HEK293 (cell line): Measurements from ENCODE around the gene TSC22D1.

Source experiments
- CTCF ChIA-PET: fragments of 350-600 bp; formaldehyde crosslinking; extraction: SDS; loops from one replicate; lab custom pipeline; 2021; ENCODE audit warnings: antibody characterized with exemption; lab: Yijun Ruan, JAX
- POLR2A ChIA-PET: fragments of 300-600 bp; formaldehyde crosslinking; extraction: SDS; loops from one replicate; lab custom pipeline; 2020; ENCODE audit warnings: antibody characterized with exemption, inconsistent platforms; lab: Yijun Ruan, JAX
- H3K27ac ChIP-seq: fragments of 200-500 bp; sonication (Bioruptor generic); 2 replicates; pipeline ENCODE4 v1.5.1; 2014; ENCODE audit warnings: low read depth, low read length, control low read depth, inconsistent platforms; ENCODE audit errors: extremely low read depth
- H3K36me3 ChIP-seq, 2 experiments: fragments of 200-500 bp in 1 of 2; sonication (Bioruptor generic) in 1 of 2; 1 replicate in 1 of 2; 2 replicates in 1 of 2; pipeline ENCODE4 v1.5.1; 2014 to 2017; ENCODE audit warnings: inconsistent platforms in 2 of 2, low read length in 2 of 2; ENCODE audit not compliant: control insufficient read depth in 2 of 2, insufficient read depth in 1 of 2
- H3K4me1 ChIP-seq: fragments of 200-500 bp; sonication (Bioruptor generic); 2 replicates; pipeline ENCODE4 v1.5.1; 2014; ENCODE audit warnings: mild to moderate bottlenecking, low read length, inconsistent platforms; ENCODE audit not compliant: control insufficient read depth, insufficient read depth
- H3K4me3 ChIP-seq: 2 replicates; pipeline ENCODE4 v1.5.1; 2011; ENCODE audit warnings: low read depth, mild to moderate bottlenecking, control low read depth, low read length, moderate library complexity
- H3K9me3 ChIP-seq: fragments of 200-500 bp; sonication (Bioruptor generic); 2 replicates; pipeline ENCODE4 v1.5.1; 2014; ENCODE audit warnings: low read depth, low read length, inconsistent platforms; ENCODE audit not compliant: control insufficient read depth, insufficient read depth
- FEZF1 ChIP-seq: fragments of 450-650 bp; formaldehyde crosslinking; IDR thresholded peaks from 2 replicates; pipeline ENCODE4 v1.5.1; 2016; ENCODE audit warnings: missing biosample characterization, missing genetic modification characterization
- MZF1 ChIP-seq: fragments of 450-650 bp; formaldehyde crosslinking; IDR thresholded peaks from 2 replicates; pipeline ENCODE4 v1.5.1; 2017; ENCODE audit warnings: missing biosample characterization, missing genetic modification characterization, borderline replicate concordance
- PRDM2 ChIP-seq: fragments of 450-650 bp; formaldehyde crosslinking; IDR thresholded peaks from 2 replicates; pipeline ENCODE4 v1.5.1; 2016; ENCODE audit warnings: missing biosample characterization, missing genetic modification characterization, borderline replicate concordance
- YY2 ChIP-seq: fragments of 450-650 bp; formaldehyde crosslinking; IDR thresholded peaks from 2 replicates; pipeline ENCODE4 v1.5.1; 2016; ENCODE audit warnings: missing biosample characterization, missing genetic modification characterization
- ZBTB11 ChIP-seq: fragments of 450-650 bp; formaldehyde crosslinking; conservative IDR thresholded peaks from 2 replicates; pipeline ENCODE4 v1.5.1; 2016; ENCODE audit warnings: low read depth, missing biosample characterization, missing genetic modification characterization
- ZFHX2 ChIP-seq: fragments of 450-650 bp; formaldehyde crosslinking; conservative IDR thresholded peaks from 2 replicates; pipeline ENCODE4 v1.5.1; 2016; ENCODE audit warnings: missing biosample characterization, missing genetic modification characterization
- ZFP69B ChIP-seq: fragments of 450-650 bp; formaldehyde crosslinking; IDR thresholded peaks from 2 replicates; pipeline ENCODE4 v1.5.1; 2016; ENCODE audit warnings: missing biosample characterization, missing genetic modification characterization
- ZNF10 ChIP-seq: fragments of 450-650 bp; formaldehyde crosslinking; IDR thresholded peaks from 2 replicates; pipeline ENCODE4 v1.5.1; 2017; ENCODE audit warnings: missing biosample characterization, missing genetic modification characterization
- ZNF132 ChIP-seq: fragments of 450-650 bp; formaldehyde crosslinking; IDR thresholded peaks from 2 replicates; pipeline ENCODE4 v1.5.1; 2017; ENCODE audit warnings: missing biosample characterization, missing genetic modification characterization, borderline replicate concordance
- ZNF202 ChIP-seq: fragments of 450-650 bp; formaldehyde crosslinking; IDR thresholded peaks from 2 replicates; pipeline ENCODE4 v1.5.1; 2016; ENCODE audit warnings: missing biosample characterization, missing genetic modification characterization, borderline replicate concordance
- ZNF214 ChIP-seq: fragments of 450-650 bp; formaldehyde crosslinking; IDR thresholded peaks from 2 replicates; pipeline ENCODE4 v1.5.1; 2017; ENCODE audit warnings: missing biosample characterization, mild to moderate bottlenecking, missing genetic modification characterization, borderline replicate concordance
- ZNF239 ChIP-seq: fragments of 450-650 bp; formaldehyde crosslinking; IDR thresholded peaks from 2 replicates; pipeline ENCODE4 v1.5.1; 2016; ENCODE audit warnings: missing biosample characterization, missing genetic modification characterization
- ZNF24 ChIP-seq: fragments of 450-650 bp; formaldehyde crosslinking; IDR thresholded peaks from 2 replicates; pipeline ENCODE4 v1.5.1; 2016; ENCODE audit warnings: missing biosample characterization, missing genetic modification characterization
- ZNF664 ChIP-seq: fragments of 450-650 bp; formaldehyde crosslinking; IDR thresholded peaks from 2 replicates; pipeline ENCODE4 v1.5.1; 2016; ENCODE audit warnings: missing biosample characterization, missing genetic modification characterization
- ZNF777 ChIP-seq: fragments of 450-650 bp; formaldehyde crosslinking; IDR thresholded peaks from 2 replicates; pipeline ENCODE4 v1.5.1; 2017; ENCODE audit warnings: missing biosample characterization, missing genetic modification characterization, borderline replicate concordance
- ZNF843 ChIP-seq: fragments of 450-650 bp; formaldehyde crosslinking; IDR thresholded peaks from 2 replicates; pipeline ENCODE4 v1.5.1; 2016; ENCODE audit warnings: missing biosample characterization, missing genetic modification characterization
- ZXDB ChIP-seq: fragments of 450-650 bp; formaldehyde crosslinking; IDR thresholded peaks from 2 replicates; pipeline ENCODE4 v1.5.1; 2016; ENCODE audit warnings: missing biosample characterization, missing genetic modification characterization
- TF ChIP-seq, protein P1 (sequence below): fragments of 450-650 bp; formaldehyde crosslinking; IDR thresholded peaks from 2 replicates; pipeline ENCODE4 v1.5.1; 2016; ENCODE audit warnings: missing biosample characterization, missing genetic modification characterization, borderline replicate concordance
- TF ChIP-seq, protein P2 (sequence below): fragments of 450-650 bp; formaldehyde crosslinking; IDR thresholded peaks from 2 replicates; pipeline ENCODE4 v1.5.1; 2017; ENCODE audit warnings: missing biosample characterization, missing genetic modification characterization

TSC22D1 gene

DNA sequence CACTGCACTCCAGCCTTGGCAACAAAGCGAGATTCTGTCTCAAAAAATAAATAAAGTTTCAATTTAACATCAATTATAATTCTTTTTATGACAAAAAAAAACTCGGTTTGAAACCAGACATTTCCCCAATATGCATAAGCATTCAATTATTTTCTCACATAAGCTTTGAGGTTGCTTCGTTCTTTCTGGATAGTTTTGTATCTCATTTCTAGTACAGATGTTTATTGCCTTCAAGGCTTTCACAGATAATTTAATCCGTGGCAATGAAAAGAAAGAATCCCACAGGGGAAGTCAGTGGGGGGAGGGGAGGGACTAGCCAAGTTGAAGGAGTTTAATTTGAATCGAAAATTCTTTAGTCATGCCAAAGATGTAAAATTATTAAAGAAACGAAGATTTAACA is 29.6 kb upstream of the TSC22D1 start (continued):
- TF ChIP-seq ZFHX2 = no peak
- TF ChIP-seq ZNF202 (tag by site-specific recombination) = no peak
- no peak for TF ChIP-seq ZNF214 (tag by site-specific recombination)
- TF ChIP-seq, protein P1, sequence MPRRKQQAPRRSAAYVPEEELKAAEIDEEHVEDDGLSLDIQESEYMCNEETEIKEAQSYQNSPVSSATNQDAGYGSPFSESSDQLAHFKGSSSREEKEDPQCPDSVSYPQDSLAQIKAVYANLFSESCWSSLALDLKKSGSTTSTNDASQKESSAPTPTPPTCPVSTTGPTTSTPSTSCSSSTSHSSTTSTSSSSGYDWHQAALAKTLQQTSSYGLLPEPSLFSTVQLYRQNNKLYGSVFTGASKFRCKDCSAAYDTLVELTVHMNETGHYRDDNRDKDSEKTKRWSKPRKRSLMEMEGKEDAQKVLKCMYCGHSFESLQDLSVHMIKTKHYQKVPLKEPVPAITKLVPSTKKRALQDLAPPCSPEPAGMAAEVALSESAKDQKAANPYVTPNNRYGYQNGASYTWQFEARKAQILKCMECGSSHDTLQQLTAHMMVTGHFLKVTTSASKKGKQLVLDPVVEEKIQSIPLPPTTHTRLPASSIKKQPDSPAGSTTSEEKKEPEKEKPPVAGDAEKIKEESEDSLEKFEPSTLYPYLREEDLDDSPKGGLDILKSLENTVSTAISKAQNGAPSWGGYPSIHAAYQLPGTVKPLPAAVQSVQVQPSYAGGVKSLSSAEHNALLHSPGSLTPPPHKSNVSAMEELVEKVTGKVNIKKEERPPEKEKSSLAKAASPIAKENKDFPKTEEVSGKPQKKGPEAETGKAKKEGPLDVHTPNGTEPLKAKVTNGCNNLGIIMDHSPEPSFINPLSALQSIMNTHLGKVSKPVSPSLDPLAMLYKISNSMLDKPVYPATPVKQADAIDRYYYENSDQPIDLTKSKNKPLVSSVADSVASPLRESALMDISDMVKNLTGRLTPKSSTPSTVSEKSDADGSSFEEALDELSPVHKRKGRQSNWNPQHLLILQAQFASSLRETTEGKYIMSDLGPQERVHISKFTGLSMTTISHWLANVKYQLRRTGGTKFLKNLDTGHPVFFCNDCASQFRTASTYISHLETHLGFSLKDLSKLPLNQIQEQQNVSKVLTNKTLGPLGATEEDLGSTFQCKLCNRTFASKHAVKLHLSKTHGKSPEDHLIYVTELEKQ (tag by site-specific recombination) = no peak
- TF ChIP-seq ZNF132 (tag by site-specific recombination) = no peak

- Histone ChIP-seq H3K4me1 (no peaks in the 10 kb centered on the region), H3K4me3 (no peak overlapping the region), H3K36me3 (no peaks in the 10 kb centered on the region), H3K27ac (no peak overlapping the region), H3K9me3 (no peaks in the 10 kb centered on the region)
- TF ChIP-seq ZNF664 (no peak), FEZF1 (tag by site-specific recombination) (no peak), ZNF843 (tag by site-specific recombination) (no peak), ZFP69B (tag by site-specific recombination) (no peak), PRDM2 (tag by site-specific recombination) (no peak), ZNF239 (tag by site-specific recombination) (no peak), YY2 (tag by site-specific recombination) (no peak)
- POLR2A ChIA-PET = no interaction called here
- CTCF ChIA-PET = interaction anchor here (0.7 kb wide), 1 partner anchor 31 kb away, joined by 3 read pairs; no protein-coding TSS in a partner anchor
Measured at GRCh38 chr13:44605275-44605674, 29.1 kb upstream of the TSC22D1 start.

DNA sequence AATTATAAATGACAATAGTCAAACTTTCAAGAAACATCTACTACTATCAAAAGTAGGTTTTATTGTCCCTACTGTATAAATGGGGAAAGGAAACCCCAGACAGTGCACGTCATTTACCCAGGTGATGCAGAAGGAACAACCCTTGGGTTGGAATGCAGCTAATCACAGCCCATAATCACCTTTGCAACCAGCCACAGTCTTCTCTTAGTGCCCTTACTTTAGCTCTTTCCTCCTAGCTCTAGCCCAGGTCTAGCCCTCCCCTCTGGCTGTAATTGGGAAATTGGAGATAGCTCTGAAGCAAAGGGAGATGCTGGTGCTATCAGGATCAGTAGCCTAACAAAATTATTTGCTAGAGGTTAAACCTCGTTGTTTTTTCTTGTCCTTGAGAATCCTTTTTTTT is 25.5 kb upstream of the TSC22D1 start:
- Histone ChIP-seq H3K27ac (no peak overlapping the region), H3K36me3 (no peaks in the 10 kb centered on the region), H3K9me3 (no peaks in the 10 kb centered on the region), H3K4me1 (no peaks in the 10 kb centered on the region), H3K4me3 (no peak overlapping the region)
- TF ChIP-seq ZXDB (tag by site-specific recombination) = no peak
- TF ChIP-seq ZFHX2 = no peak
- no peak for TF ChIP-seq FEZF1 (tag by site-specific recombination)
- no peak for TF ChIP-seq ZNF777
- TF ChIP-seq ZBTB11 = no peak
- no peak for TF ChIP-seq ZNF10 (tag by site-specific recombination)
- TF ChIP-seq, protein P2, sequence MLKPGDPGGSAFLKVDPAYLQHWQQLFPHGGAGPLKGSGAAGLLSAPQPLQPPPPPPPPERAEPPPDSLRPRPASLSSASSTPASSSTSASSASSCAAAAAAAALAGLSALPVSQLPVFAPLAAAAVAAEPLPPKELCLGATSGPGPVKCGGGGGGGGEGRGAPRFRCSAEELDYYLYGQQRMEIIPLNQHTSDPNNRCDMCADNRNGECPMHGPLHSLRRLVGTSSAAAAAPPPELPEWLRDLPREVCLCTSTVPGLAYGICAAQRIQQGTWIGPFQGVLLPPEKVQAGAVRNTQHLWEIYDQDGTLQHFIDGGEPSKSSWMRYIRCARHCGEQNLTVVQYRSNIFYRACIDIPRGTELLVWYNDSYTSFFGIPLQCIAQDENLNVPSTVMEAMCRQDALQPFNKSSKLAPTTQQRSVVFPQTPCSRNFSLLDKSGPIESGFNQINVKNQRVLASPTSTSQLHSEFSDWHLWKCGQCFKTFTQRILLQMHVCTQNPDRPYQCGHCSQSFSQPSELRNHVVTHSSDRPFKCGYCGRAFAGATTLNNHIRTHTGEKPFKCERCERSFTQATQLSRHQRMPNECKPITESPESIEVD (tag by site-specific recombination) = no peak
- TF ChIP-seq ZNF24 (tag by site-specific recombination) = no peak
- TF ChIP-seq MZF1 = no peak
- POLR2A ChIA-PET = no interaction called here
- CTCF ChIA-PET = no interaction called here
